Gastroesophageal sphincter (tissue), 4 donors: Measurements from ENCODE around the gene PTPRD. TPM values are rescaled to one million over a fixed set of nuclear protein-coding genes. Genes with fewer than 3 reads are reported as not detected.

Experiments
- ATAC-seq: fragments of 150-250 bp; one replicate; pipeline ENCODE4 v1.9.1; 2016; ENCODE audit warnings: mild to moderate bottlenecking, moderate library complexity
- H3K27ac ChIP-seq, 4 donors: fragments of 200-600 bp; sonication (generic) in 3 of 4; 1 replicate in 3 of 4; 2 replicates in 1 of 4; pipeline ENCODE4 v1.5.1; 2016 to 2019
- H3K27me3 ChIP-seq: fragments of 200-600 bp; sonication (generic); one replicate; pipeline ENCODE4 v1.5.1; 2019
- H3K36me3 ChIP-seq, 2 donors: fragments of 200-600 bp; sonication (generic); one replicate each; pipeline ENCODE4 v1.5.1; 2019; ENCODE audit warnings: control low read depth in 1 of 2
- H3K4me1 ChIP-seq, 3 donors: fragments of 200-600 bp; sonication (generic); 1 replicate in 2 of 3; 2 replicates in 1 of 3; pipeline ENCODE4 v1.5.1; 2016 to 2019; ENCODE audit warnings: control low read depth in 2 of 3
- H3K4me3 ChIP-seq, 2 donors: fragments of 200-600 bp; sonication (generic); one replicate each; pipeline ENCODE4 v1.5.1; 2019; ENCODE audit warnings: mild to moderate bottlenecking in 1 of 2, moderate library complexity in 1 of 2
- H3K9me3 ChIP-seq, 3 donors: fragments of 200-600 bp; sonication (generic); one replicate each; pipeline ENCODE4 v1.5.1; 2017 to 2019; ENCODE audit warnings: control low read depth in 2 of 3
- CTCF ChIP-seq, 4 experiments: fragments of 200-600 bp in 2 of 4; fragments of 450-650 bp in 2 of 4; sonication (generic) in 1 of 4; IDR thresholded peaks; one replicate each; pipeline ENCODE4 v1.5.1; 2017 to 2019; ENCODE audit warnings: antibody characterized with exemption in 4 of 4, mild to moderate bottlenecking in 2 of 4, moderate library complexity in 2 of 4
- EP300 ChIP-seq: sonication (generic); formaldehyde crosslinking; IDR thresholded peaks from one replicate; pipeline ENCODE4 v1.6.1; 2017; ENCODE audit warnings: antibody characterized with exemption, mild to moderate bottlenecking
- POLR2A ChIP-seq, 2 donors: fragments of 450-650 bp; IDR thresholded peaks; one replicate each; pipeline ENCODE4 v1.6.1; 2017; ENCODE audit warnings: antibody characterized with exemption in 2 of 2, mild to moderate bottlenecking in 2 of 2, moderate library complexity in 1 of 2
- POLR2AphosphoS5 ChIP-seq: sonication (generic); formaldehyde crosslinking; IDR thresholded peaks from one replicate; pipeline ENCODE4 v1.6.1; 2017; ENCODE audit warnings: antibody characterized with exemption
- WGBS, 2 donors: methylation state at CpG; one replicate each; pipeline ENCODE4 v1.1.5; 2018; ENCODE audit warnings: low coverage in 1 of 2; 5-methylcytosine and 5-hydroxymethylcytosine counted together
- total RNA-seq, 4 donors: library from RNA; depleted of rRNA; stranded (reverse); fragments of >200 nt; gene quantifications; one replicate each; pipeline ENCODE4 v1.1.0, GENCODE V29; 2016

Gene PTPRD
- total RNA-seq, 4 donors from 2014 or later: 3.5 to 53.9 (median 15.8) TPM

GRCh38 chr9:8859416-8859815 is 1753.4 kb downstream of the PTPRD start:
- no peak overlapping the region for H3K27ac ChIP-seq
- H3K36me3 ChIP-seq: no peaks in the 10 kb centered on the region
- no peak for ATAC-seq
- TF ChIP-seq POLR2A (IDR thresholded peaks at IDR 0.05): no peak
- TF ChIP-seq CTCF (IDR thresholded peaks at IDR 0.05): no peak
- TF ChIP-seq EP300: no peak
- TF ChIP-seq POLR2AphosphoS5: no peak
- H3K9me3 ChIP-seq: no peaks in the 10 kb centered on the region
- H3K4me1 ChIP-seq: peaks cover 0 to 19% (median 0%) of the 10 kb centered on the region in 3 donors
- no peak overlapping the region for H3K4me3 ChIP-seq
- 33% methylated on average over 2 to 3 of the region's 3 CpGs for WGBS, 2 donors
- peaks cover 47% of the 10 kb centered on the region for H3K27me3 ChIP-seq

- H3K36me3 ChIP-seq: no peaks in the 10 kb centered on the region
- peaks cover 54% of the 10 kb centered on the region for H3K27me3 ChIP-seq
- WGBS, 2 donors: 58 to 61% methylated on average over 11 to 13 of the region's 27 CpGs
- ATAC-seq: no peak
- TF ChIP-seq POLR2AphosphoS5 (no peak), CTCF (IDR thresholded peaks at IDR 0.05) (no peak), POLR2A (IDR thresholded peaks at IDR 0.05) (no peak), EP300 (no peak)
- peak overlapping the region in 2 of 4 donors; percentile 46 to 60 for H3K27ac ChIP-seq
- H3K4me3 ChIP-seq: peak overlapping the region; percentile 26 to 63
- H3K4me1 ChIP-seq: peaks cover 0 to 19% (median 0%) of the 10 kb centered on the region in 3 donors
- no peaks in the 10 kb centered on the region for H3K9me3 ChIP-seq
Observed at GRCh38 chr9:8858596-8859161, 1754.1 kb downstream of the PTPRD start.

GRCh38 chr9:8857926-8858595 is 1754.7 kb downstream of the PTPRD start:
- Histone ChIP-seq H3K27me3 (peaks cover 60% of the 10 kb centered on the region), H3K4me3 (peak overlapping the region; percentile 26 to 63), H3K9me3 (no peaks in the 10 kb centered on the region), H3K36me3 (no peaks in the 10 kb centered on the region), H3K4me1 (peaks cover 0 to 19% (median 0%) of the 10 kb centered on the region in 3 donors), H3K27ac (peak overlapping the region in 2 of 4 donors; percentile 46 to 60)
- no peak for TF ChIP-seq POLR2A (IDR thresholded peaks at IDR 0.05)
- no peak for TF ChIP-seq POLR2AphosphoS5
- TF ChIP-seq EP300: no peak
- 1% methylated on average over 15 to 16 of the region's 45 CpGs for WGBS, 2 donors
- peak; percentile 76 for ATAC-seq

- Histone ChIP-seq H3K4me1 (peaks cover 0 to 19% (median 0%) of the 10 kb centered on the region in 3 donors), H3K27ac (peak overlapping the region in 2 of 4 donors; percentile 46 to 60), H3K9me3 (no peaks in the 10 kb centered on the region), H3K27me3 (peaks cover 68% of the 10 kb centered on the region), H3K4me3 (peak overlapping the region; percentile 26 to 63), H3K36me3 (no peaks in the 10 kb centered on the region)
- ATAC-seq: peak; percentile 56
- WGBS, 2 donors: 0 to 3% methylated on average over 12 to 15 of the region's 76 CpGs
- TF ChIP-seq EP300 (no peak), POLR2AphosphoS5 (no peak), POLR2A (IDR thresholded peaks at IDR 0.05) (no peak), CTCF (IDR thresholded peaks at IDR 0.05) (no peak)
Observed at GRCh38 chr9:8857068-8857925, 1755.5 kb downstream of the PTPRD start.

- no peak for ATAC-seq
- 11 to 19% methylated on average over 9 of the region's 9 CpGs for WGBS, 2 donors
- no peaks in the 10 kb centered on the region for H3K36me3 ChIP-seq
- H3K27ac ChIP-seq: no peak overlapping the region
- peak overlapping the region; percentile 26 to 63 for H3K4me3 ChIP-seq
- TF ChIP-seq EP300: no peak
- TF ChIP-seq CTCF (IDR thresholded peaks at IDR 0.05): no peak
- no peak for TF ChIP-seq POLR2A (IDR thresholded peaks at IDR 0.05)
- no peak for TF ChIP-seq POLR2AphosphoS5
- H3K27me3 ChIP-seq: peaks cover 72% of the 10 kb centered on the region
- peaks cover 0 to 19% (median 0%) of the 10 kb centered on the region in 3 donors for H3K4me1 ChIP-seq
- H3K9me3 ChIP-seq: no peaks in the 10 kb centered on the region
Observed at GRCh38 chr9:8856396-8857067, 1756.3 kb downstream of the PTPRD start.
